NCI-H446 (cell line): ENCODE results near the gene MICALL2.
"Not testable (repeated sequence)": the region's sequence is repeated elsewhere in the genome, so short reads cannot be mapped to it uniquely, and the experiment has no call there.

Experiments
- DNase-seq, 2 experiments: peaks; one replicate each; lab custom pipeline; 2025; lab: John Stamatoyannopoulos, UW

Gene MICALL2

GRCh38 chr7:1447551-1448244 lies 11.6 kb downstream of the MICALL2 start:
- no peak for DNase-seq

GRCh38 chr7:1447112-1447511 lies 12.2 kb downstream of the MICALL2 start:
- DNase-seq, result no peak

GRCh38 chr7:1446620-1447032 lies 12.6 kb downstream of the MICALL2 start:
- no peak for DNase-seq

DNA sequence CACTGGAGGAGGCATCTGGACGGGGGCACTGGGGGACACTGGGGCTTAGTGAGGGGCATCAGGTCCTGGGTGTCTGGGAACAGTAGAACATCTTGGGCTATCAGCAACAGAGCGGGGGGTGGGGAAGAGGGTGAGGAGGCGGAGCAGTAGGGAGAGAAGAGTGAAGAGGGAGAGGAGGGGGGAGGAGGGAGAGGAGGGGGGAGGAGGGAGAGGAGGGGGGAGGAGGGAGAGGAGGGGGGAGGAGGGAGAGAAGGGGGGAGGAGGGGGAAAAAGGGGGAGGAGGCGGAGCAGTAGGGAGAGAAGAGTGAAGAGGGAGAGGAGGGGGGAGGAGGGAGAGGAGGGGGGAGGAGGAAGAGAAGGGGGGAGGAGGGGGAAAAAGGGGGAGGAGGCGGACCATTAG lies 13.2 kb downstream of the MICALL2 start:
- not testable (repeated sequence) for DNase-seq

- DNase-seq, result no peak
These were observed 13.9 kb downstream of the MICALL2 start for GRCh38 chr7:1445341-1445740.

DNA sequence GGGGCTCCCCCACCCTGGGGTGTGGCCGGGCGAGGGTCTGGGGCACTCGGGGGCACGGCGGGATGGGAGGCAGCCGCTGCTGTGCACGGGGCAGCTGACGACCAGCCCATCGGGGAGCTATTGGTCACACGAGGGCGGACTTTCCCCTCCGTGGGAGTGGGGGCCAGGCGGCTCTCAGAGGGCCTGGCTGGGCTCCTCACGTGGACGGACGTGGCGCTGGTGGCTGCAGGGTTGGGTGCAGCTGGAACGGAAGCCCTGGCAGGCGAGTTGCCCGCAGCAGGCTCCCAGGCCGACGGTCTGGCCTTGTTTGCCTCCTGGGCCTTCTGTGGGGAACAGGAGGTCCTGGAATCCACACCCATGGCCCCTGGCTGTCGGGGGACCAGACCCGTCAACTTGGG lies 14.3 kb downstream of the MICALL2 start:
- no peak for DNase-seq

- DNase-seq, result no peak
These were observed 14.9 kb downstream of the MICALL2 start for GRCh38 chr7:1444214-1444924.

GRCh38 chr7:1443587-1444200 lies 15.6 kb downstream of the MICALL2 start:
- DNase-seq, result not testable (repeated sequence)

DNA sequence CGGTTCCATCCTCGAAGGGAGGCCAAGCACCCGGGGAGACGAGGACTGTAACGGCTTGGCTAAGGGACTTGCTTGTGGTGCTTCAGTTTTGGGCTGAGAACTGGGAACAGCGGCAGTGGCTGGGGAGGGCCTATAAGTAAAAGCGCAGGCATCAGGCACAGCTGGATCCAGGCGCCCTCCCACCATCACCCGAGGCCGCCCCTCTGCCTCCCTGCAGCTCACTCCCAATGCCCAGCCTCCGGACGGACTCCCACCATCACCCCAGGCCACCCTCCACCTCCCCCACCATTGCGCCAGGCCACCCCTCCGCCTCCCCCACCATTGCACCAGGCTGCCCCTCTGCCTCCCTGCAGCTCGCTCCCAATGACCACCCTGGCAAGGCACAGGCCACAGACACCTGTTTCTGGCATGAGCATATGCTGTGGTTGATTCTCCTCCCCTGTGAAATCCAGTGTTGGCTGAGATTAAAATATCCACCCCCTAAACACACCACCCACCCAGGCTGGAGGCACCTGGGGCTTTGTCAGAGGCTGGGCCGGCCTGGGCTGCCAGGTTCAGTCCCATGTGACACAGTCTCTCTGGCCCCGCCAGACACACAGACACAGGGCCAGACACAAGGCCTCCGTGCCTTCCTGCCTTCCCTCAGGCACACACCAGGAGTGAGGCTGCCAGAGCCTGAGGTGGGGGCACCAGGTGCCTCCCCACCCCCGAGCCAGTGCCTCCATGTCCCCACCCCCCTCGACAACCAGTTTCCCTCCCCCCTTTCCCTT lies 16.7 kb downstream of the MICALL2 start:
- DNase-seq, result no peak

GRCh38 chr7:1441615-1442354 lies 17.5 kb downstream of the MICALL2 start:
- no peak for DNase-seq

DNA sequence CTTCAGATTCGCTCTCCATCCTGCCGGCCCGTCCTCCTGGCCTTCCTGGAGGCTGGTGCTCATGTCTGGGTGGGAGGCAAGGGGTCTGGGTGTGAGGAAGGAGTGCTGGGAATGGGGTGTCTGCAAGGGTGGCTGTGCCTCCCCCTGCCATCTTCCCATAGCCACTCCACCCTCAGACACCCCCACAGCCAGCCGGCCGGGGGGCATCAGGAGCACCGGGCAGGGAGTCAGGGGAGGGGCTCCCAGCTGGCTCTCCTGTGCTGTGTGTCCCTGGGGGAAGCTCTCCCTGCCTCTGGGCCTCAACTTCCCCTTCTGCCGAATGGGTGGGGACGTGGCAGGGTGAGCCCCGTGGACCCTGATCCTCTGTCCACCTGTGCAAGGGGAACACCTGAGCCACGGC lies 18.6 kb downstream of the MICALL2 start:
- no peak for DNase-seq

GRCh38 chr7:1439373-1440363 lies 19.6 kb downstream of the MICALL2 start:
- DNase-seq, result no peak

DNA sequence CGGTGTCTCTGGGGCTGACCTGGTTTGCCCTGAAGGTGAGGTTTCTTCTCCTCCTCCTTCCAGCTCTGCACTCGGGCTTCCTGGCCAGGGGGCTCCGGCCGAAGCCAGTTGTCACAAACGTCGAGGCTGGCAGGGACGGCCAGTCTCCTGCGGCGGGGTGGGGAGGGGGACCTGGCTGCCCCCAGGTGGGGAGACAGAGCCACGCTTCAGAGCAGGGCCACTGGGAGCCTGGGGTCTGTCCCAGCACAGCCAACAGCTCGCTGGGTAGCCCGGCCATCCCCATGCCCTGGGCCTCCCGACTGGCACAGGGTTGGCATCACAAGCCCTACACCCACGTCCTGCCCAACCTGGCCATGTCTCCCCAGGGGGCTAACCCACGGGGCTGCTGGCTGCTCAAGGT lies 20.4 kb downstream of the MICALL2 start:
- no peak for DNase-seq

- DNase-seq, result no peak
These were observed 21.1 kb downstream of the MICALL2 start for GRCh38 chr7:1438208-1438607.

GRCh38 chr7:1437155-1437880 lies 22.0 kb downstream of the MICALL2 start:
- DNase-seq, result no peak

- DNase-seq, result no peak
These were observed 22.7 kb downstream of the MICALL2 start for GRCh38 chr7:1436608-1437007.

DNA sequence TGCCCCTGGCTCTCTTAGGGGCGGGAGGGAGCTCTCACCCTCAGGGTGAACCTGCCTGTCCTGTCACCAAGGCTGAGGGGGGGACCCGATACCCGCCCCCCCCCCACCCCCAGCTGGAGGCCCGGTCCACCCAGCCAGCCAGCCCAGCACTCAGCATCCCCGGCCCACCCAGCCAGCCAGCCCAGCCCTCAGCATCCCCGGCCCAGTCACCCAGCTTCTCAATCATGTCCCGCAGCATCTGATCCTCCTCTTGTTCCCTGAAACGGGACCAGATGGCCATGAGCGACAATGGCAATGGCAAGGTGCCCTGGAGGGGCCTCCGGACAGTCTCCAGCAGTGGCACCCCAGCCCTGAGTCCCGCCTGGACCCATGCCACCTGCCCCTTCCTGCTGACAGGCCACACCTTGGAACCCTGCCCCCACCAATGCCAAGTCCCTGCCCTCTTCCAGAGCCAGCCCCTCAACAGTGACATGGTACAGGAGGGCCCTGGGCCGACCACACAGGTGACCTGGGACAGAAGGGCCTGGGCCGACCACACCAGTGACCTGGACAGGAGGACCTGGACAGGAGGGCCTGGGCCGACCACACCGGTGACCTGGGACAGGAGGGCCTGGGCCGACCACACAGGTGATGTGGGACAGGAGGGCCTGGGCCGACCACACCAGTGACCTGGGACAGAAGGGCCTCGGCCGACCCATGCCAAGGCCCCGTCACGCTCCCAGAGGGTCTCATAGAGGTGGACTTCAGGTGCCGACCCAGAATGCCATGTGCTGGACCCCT lies 24.2 kb downstream of the MICALL2 start:
- DNase-seq, result no peak

GRCh38 chr7:1434165-1434718 lies 25.0 kb downstream of the MICALL2 start:
- no peak for DNase-seq
